ENCODE results near the gene MR1.

The MR1 gene

GRCh38 chr1:181110013-181110412 is 76.2 kb downstream of the MR1 start:
- Histone ChIP-seq H3K4me1 (ENCODE audit: insufficient read depth, low read length) (peaks cover 21% of the 10 kb centered on the region), H3K36me3 (ENCODE audit: insufficient read depth, low read length) (no peaks in the 10 kb centered on the region), H3K9me3 (ENCODE audit: control insufficient read depth, insufficient read depth, low read length) (no peaks in the 10 kb centered on the region), H3K9ac (ENCODE audit: low read depth, low read length) (no peak overlapping the region)

Data from ES-I3 (cell line).